Measurements from ENCODE around the gene ZFAND2A.

DNA sequence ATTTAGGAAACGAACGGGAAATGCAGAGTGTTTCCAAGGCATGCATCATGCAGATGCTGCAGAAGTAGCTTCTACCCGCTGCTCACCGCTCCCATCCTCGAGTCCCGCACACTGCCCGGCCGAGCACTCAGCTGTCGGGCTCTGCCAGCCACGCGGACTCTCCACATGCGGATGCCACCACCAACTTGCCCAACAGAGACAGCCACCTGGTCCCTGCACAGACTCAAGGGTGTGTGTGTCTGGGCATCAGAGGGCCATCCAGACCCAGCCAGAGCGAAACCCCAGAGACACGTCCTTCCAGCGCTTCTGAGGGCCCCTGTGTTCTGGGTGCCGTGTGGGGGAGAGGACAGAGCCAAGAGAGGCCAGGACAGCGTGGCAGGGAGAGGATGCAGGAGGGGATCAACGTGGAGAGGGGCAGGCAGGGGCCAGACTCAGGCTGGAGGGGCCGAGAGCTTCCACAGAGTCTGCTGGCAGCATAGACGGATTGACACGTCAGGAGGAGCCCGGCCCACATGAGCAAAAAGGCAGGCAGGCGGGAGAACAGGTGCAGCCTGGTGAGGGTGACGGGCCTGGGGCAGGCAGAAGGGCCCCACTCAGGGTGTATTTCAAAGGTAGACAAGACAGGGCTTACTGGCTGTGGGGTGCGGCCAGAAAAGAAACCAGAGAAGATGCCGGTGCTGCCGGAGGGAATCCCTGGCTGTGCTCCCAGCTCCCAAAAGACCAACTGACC, 53.8 kb downstream of the ZFAND2A start:
- TF ChIP-seq, protein P1, sequence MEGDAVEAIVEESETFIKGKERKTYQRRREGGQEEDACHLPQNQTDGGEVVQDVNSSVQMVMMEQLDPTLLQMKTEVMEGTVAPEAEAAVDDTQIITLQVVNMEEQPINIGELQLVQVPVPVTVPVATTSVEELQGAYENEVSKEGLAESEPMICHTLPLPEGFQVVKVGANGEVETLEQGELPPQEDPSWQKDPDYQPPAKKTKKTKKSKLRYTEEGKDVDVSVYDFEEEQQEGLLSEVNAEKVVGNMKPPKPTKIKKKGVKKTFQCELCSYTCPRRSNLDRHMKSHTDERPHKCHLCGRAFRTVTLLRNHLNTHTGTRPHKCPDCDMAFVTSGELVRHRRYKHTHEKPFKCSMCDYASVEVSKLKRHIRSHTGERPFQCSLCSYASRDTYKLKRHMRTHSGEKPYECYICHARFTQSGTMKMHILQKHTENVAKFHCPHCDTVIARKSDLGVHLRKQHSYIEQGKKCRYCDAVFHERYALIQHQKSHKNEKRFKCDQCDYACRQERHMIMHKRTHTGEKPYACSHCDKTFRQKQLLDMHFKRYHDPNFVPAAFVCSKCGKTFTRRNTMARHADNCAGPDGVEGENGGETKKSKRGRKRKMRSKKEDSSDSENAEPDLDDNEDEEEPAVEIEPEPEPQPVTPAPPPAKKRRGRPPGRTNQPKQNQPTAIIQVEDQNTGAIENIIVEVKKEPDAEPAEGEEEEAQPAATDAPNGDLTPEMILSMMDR (IDR thresholded peaks at IDR 0.05) = no peak
- TF ChIP-seq FOXJ3 (CRISPR knock-in tag; IDR thresholded peaks at IDR 0.05; ENCODE audit: borderline replicate concordance) (no peak), FOXP1 (CRISPR knock-in tag; IDR thresholded peaks at IDR 0.05; ENCODE audit: borderline replicate concordance) (no peak), SOX15 (CRISPR knock-in tag; IDR thresholded peaks at IDR 0.05) (no peak), TEAD4 (CRISPR knock-in tag; IDR thresholded peaks at IDR 0.05) (no peak), JAZF1 (CRISPR knock-in tag; IDR thresholded peaks at IDR 0.05) (no peak)
- TF ChIP-seq, protein P2, sequence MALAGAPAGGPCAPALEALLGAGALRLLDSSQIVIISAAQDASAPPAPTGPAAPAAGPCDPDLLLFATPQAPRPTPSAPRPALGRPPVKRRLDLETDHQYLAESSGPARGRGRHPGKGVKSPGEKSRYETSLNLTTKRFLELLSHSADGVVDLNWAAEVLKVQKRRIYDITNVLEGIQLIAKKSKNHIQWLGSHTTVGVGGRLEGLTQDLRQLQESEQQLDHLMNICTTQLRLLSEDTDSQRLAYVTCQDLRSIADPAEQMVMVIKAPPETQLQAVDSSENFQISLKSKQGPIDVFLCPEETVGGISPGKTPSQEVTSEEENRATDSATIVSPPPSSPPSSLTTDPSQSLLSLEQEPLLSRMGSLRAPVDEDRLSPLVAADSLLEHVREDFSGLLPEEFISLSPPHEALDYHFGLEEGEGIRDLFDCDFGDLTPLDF (CRISPR knock-in tag; IDR thresholded peaks at IDR 0.05) = no peak
- TF ChIP-seq, protein P3, sequence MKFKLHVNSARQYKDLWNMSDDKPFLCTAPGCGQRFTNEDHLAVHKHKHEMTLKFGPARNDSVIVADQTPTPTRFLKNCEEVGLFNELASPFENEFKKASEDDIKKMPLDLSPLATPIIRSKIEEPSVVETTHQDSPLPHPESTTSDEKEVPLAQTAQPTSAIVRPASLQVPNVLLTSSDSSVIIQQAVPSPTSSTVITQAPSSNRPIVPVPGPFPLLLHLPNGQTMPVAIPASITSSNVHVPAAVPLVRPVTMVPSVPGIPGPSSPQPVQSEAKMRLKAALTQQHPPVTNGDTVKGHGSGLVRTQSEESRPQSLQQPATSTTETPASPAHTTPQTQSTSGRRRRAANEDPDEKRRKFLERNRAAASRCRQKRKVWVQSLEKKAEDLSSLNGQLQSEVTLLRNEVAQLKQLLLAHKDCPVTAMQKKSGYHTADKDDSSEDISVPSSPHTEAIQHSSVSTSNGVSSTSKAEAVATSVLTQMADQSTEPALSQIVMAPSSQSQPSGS (CRISPR knock-in tag; IDR thresholded peaks at IDR 0.05; ENCODE audit: borderline replicate concordance, low read depth) = no peak

Data from WTC11 (cell line).